ENCODE measurements around the gene POU2AF1.

- TF ChIP-seq, protein P1, sequence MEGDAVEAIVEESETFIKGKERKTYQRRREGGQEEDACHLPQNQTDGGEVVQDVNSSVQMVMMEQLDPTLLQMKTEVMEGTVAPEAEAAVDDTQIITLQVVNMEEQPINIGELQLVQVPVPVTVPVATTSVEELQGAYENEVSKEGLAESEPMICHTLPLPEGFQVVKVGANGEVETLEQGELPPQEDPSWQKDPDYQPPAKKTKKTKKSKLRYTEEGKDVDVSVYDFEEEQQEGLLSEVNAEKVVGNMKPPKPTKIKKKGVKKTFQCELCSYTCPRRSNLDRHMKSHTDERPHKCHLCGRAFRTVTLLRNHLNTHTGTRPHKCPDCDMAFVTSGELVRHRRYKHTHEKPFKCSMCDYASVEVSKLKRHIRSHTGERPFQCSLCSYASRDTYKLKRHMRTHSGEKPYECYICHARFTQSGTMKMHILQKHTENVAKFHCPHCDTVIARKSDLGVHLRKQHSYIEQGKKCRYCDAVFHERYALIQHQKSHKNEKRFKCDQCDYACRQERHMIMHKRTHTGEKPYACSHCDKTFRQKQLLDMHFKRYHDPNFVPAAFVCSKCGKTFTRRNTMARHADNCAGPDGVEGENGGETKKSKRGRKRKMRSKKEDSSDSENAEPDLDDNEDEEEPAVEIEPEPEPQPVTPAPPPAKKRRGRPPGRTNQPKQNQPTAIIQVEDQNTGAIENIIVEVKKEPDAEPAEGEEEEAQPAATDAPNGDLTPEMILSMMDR (conservative IDR thresholded peaks at IDR 0.05; ENCODE audit: low read depth, low read length): no peak
- TF ChIP-seq EZH2 (IDR thresholded peaks at IDR 0.05; ENCODE audit: low read length, unreplicated experiment) (no peak), EZH2phosphoT487 (IDR thresholded peaks at IDR 0.05; ENCODE audit: borderline replicate concordance, low read length) (no peak)
Observed at GRCh38 chr11:111402411-111402810, 23.3 kb upstream of the POU2AF1 start.

Data from PC-3 (cell line).